CD4-positive, CD25-positive, alpha-beta regulatory T cell (primary cell): ENCODE data around the gene NCAM1. TPM values are rescaled to one million over a fixed set of nuclear protein-coding genes. Genes with fewer than 3 reads are reported as not detected.

Experiments used
- ATAC-seq, 2 donors: fragments of 150-1000 bp; cut with Tn5 transposase; one replicate each; pipeline ENCODE4 v1.10.0; 2021; ENCODE audit warnings: low read depth in 2 of 2, moderate number of reproducible peaks in 2 of 2, moderate library complexity in 1 of 2
- DNase-seq, 3 donors: peaks; one replicate each; pipeline versions ENCODE4 v3.0.0 to v3.0.0-alpha.2; 2012 to 2022; ENCODE audit warnings: mixed read lengths in 1 of 3
- H3K27ac ChIP-seq: one replicate; pipeline ENCODE4 v1.7.0; 2013; ENCODE audit warnings: mild to moderate bottlenecking, low read length; ENCODE audit not compliant: insufficient read depth, poor library complexity, severe bottlenecking
- H3K27me3 ChIP-seq: one replicate; pipeline ENCODE4 v1.7.0; 2013; ENCODE audit warnings: low read length; ENCODE audit not compliant: control insufficient read depth, insufficient read depth
- H3K36me3 ChIP-seq: one replicate; pipeline ENCODE4 v1.7.0; 2013; ENCODE audit warnings: mild to moderate bottlenecking, low read length, moderate library complexity; ENCODE audit not compliant: control insufficient read depth, insufficient read depth
- H3K4me1 ChIP-seq: 2 replicates; pipeline ENCODE4 v1.7.0; 2013; ENCODE audit warnings: mild to moderate bottlenecking, low read length; ENCODE audit not compliant: insufficient read depth, control insufficient read depth, poor library complexity, severe bottlenecking
- H3K4me3 ChIP-seq: one replicate; pipeline ENCODE4 v1.7.0; 2013; ENCODE audit warnings: low read depth, mild to moderate bottlenecking, low read length, moderate library complexity
- H3K9me3 ChIP-seq, 2 experiments: 1 replicate in 1 of 2; 2 replicates in 1 of 2; pipeline ENCODE4 v1.7.0; 2013; ENCODE audit warnings: low read length in 2 of 2, mild to moderate bottlenecking in 1 of 2, moderate library complexity in 1 of 2; ENCODE audit not compliant: control insufficient read depth in 2 of 2
- H3K27ac Mint-ChIP-seq, 3 donors: one replicate each; pipeline ENCODE4 v1.8.0; 2020 to 2022; ENCODE audit warnings: mild to moderate bottlenecking in 3 of 3, mixed read lengths in 3 of 3, moderate library complexity in 2 of 3
- H3K27me3 Mint-ChIP-seq: one replicate; pipeline ENCODE4 v1.8.0; 2022; ENCODE audit warnings: mild to moderate bottlenecking, mixed read lengths
- H3K36me3 Mint-ChIP-seq: one replicate; pipeline ENCODE4 v1.8.0; 2020; ENCODE audit warnings: mixed read lengths
- H3K4me1 Mint-ChIP-seq, 4 donors: one replicate each; pipeline ENCODE4 v1.8.0; 2020 to 2022; ENCODE audit warnings: mixed read lengths in 4 of 4, mild to moderate bottlenecking in 1 of 4
- H3K4me3 Mint-ChIP-seq, 4 donors: one replicate each; pipeline ENCODE4 v1.8.0; 2020 to 2022; ENCODE audit warnings: mild to moderate bottlenecking in 4 of 4, mixed read lengths in 4 of 4, moderate library complexity in 3 of 4
- H3K9me3 Mint-ChIP-seq, 7 donors: one replicate each; pipeline ENCODE4 v1.8.0; 2020 to 2022; ENCODE audit warnings: mixed read lengths in 7 of 7, mild to moderate bottlenecking in 3 of 7, moderate library complexity in 2 of 7
- polyA plus RNA-seq, 4 donors: library from polyadenylated mRNA; unstranded; fragments of 300-500 nt; fragmentation: Illumina TruSeq; gene quantifications; one replicate each; pipeline ENCODE4 v1.2.3, GENCODE V29; 2021
- total RNA-seq: library from RNA; stranded (reverse); gene quantifications from one replicate; pipeline ENCODE4 v1.2.3, GENCODE V29; 2022

The NCAM1 gene
- total and polyA plus RNA-seq, 5 donors from 2014 or later = 0.03 to 0.79 (median 0.11) TPM; not detected in 1

DNA sequence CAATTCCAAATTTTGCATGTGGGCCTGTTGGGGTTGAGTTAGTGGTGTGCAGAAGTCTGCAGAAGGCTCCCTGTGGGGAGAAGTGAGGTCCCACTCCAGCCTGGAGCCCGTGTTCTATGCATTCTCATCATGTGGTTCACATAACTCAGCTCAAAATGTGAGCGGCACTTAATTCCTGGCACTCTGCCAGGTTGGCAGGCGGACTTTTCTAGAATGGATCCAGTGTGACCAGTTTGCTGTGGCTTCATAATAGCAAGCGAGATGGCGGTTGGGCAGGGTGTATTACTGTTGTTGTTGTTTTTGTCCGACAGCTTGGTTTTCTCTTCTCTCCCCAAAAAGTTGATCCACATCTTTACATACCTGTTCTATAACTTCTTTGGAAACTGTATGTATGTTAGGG is 206.4 kb downstream of the NCAM1 start:
- Mint-ChIP-seq H3K27me3 (no peaks in the 10 kb centered on the region), H3K9me3 (peaks cover 0 to 1% (median 0%) of the 10 kb centered on the region in 7 donors), H3K4me1 (no peaks in the 10 kb centered on the region), H3K36me3 (no peaks in the 10 kb centered on the region), H3K27ac (no peak overlapping the region), H3K4me3 (no peak overlapping the region)
- Histone ChIP-seq H3K36me3 (no peaks in the 10 kb centered on the region), H3K27ac (no peak overlapping the region), H3K9me3 (no peaks in the 10 kb centered on the region), H3K27me3 (no peaks in the 10 kb centered on the region), H3K4me1 (no peaks in the 10 kb centered on the region), H3K4me3 (no peak overlapping the region)
- ATAC-seq = no peak
- DNase-seq = no peak

- Histone ChIP-seq H3K27me3 (no peaks in the 10 kb centered on the region), H3K4me1 (no peaks in the 10 kb centered on the region), H3K36me3 (no peaks in the 10 kb centered on the region), H3K4me3 (no peak overlapping the region), H3K9me3 (no peaks in the 10 kb centered on the region), H3K27ac (no peak overlapping the region)
- DNase-seq (no peak), ATAC-seq (no peak)
- H3K4me3 Mint-ChIP-seq = no peak overlapping the region
- H3K27ac Mint-ChIP-seq = no peak overlapping the region
- H3K36me3 Mint-ChIP-seq = no peaks in the 10 kb centered on the region
- H3K27me3 Mint-ChIP-seq = no peaks in the 10 kb centered on the region
- H3K4me1 Mint-ChIP-seq = no peaks in the 10 kb centered on the region
- H3K9me3 Mint-ChIP-seq = peaks cover 0 to 1% (median 0%) of the 10 kb centered on the region in 7 donors
These were observed 207.4 kb downstream of the NCAM1 start for GRCh38 chr11:113168354-113169342.

DNA sequence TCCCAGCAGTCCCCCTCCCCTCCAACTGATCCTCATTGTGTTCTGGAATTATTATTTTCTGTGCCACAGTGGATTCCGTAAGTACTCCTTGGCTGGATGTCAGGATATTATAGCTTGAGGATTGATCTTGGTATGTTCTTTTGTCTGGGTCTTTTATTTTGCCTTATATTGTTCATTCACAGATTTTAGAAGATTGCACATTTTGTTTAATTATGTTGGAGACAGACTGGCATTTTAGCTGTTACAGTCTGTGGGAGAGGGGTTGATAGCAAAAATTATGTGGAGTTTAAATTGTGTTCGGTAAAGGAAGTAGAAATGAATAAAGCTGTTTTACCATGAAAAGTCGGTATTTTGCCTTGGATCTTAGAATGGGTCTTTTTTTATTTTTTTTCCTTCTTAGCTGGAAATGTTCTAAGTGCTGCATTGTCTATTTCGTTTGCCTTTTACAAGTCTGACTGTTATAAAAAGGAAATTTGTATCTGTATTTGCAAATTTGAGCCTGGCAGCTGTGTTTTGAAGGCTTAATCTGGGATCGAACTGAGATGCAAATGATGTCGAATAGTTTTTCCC is 211.2 kb downstream of the NCAM1 start:
- peaks cover 0 to 2% (median 0%) of the 10 kb centered on the region in 7 donors for H3K9me3 Mint-ChIP-seq
- H3K27ac Mint-ChIP-seq = no peak overlapping the region
- no peak overlapping the region for H3K4me3 ChIP-seq
- H3K4me3 Mint-ChIP-seq = no peak overlapping the region
- DNase-seq = no peak
- H3K36me3 ChIP-seq = no peaks in the 10 kb centered on the region
- no peaks in the 10 kb centered on the region for H3K36me3 Mint-ChIP-seq
- no peaks in the 10 kb centered on the region for H3K9me3 ChIP-seq
- H3K4me1 ChIP-seq = no peaks in the 10 kb centered on the region
- H3K4me1 Mint-ChIP-seq = no peaks in the 10 kb centered on the region
- peaks cover under 1% of the 10 kb centered on the region for H3K27me3 Mint-ChIP-seq
- no peak for ATAC-seq
- H3K27me3 ChIP-seq = peaks cover 2% of the 10 kb centered on the region
- no peak overlapping the region for H3K27ac ChIP-seq

GRCh38 chr11:113173126-113173525 is 211.9 kb downstream of the NCAM1 start:
- Mint-ChIP-seq H3K27ac (no peak overlapping the region), H3K27me3 (peaks cover 7% of the 10 kb centered on the region), H3K9me3 (peaks cover 0 to 2% (median 0%) of the 10 kb centered on the region in 7 donors), H3K36me3 (no peaks in the 10 kb centered on the region), H3K4me1 (no peaks in the 10 kb centered on the region), H3K4me3 (no peak overlapping the region)
- Histone ChIP-seq H3K36me3 (no peaks in the 10 kb centered on the region), H3K27ac (no peak overlapping the region), H3K4me3 (no peak overlapping the region), H3K9me3 (no peaks in the 10 kb centered on the region), H3K4me1 (no peaks in the 10 kb centered on the region), H3K27me3 (peaks cover 2% of the 10 kb centered on the region)
- no peak for ATAC-seq
- DNase-seq = no peak

- H3K9me3 ChIP-seq = no peaks in the 10 kb centered on the region
- H3K27me3 Mint-ChIP-seq = peaks cover 14% of the 10 kb centered on the region
- no peaks in the 10 kb centered on the region for H3K4me1 ChIP-seq
- no peak overlapping the region for H3K27ac ChIP-seq
- no peaks in the 10 kb centered on the region for H3K36me3 Mint-ChIP-seq
- DNase-seq = no peak
- no peak overlapping the region for H3K27ac Mint-ChIP-seq
- peaks cover 2% of the 10 kb centered on the region for H3K27me3 ChIP-seq
- H3K4me1 Mint-ChIP-seq = no peaks in the 10 kb centered on the region
- no peaks in the 10 kb centered on the region for H3K36me3 ChIP-seq
- peaks cover 0 to 2% (median 0%) of the 10 kb centered on the region in 7 donors for H3K9me3 Mint-ChIP-seq
- H3K4me3 Mint-ChIP-seq = no peak overlapping the region
- no peak overlapping the region for H3K4me3 ChIP-seq
- no peak for ATAC-seq
These were observed 213.7 kb downstream of the NCAM1 start for GRCh38 chr11:113174882-113175281.

- no peaks in the 10 kb centered on the region for H3K36me3 ChIP-seq
- H3K4me3 Mint-ChIP-seq = no peak overlapping the region
- H3K27ac Mint-ChIP-seq = no peak overlapping the region
- ATAC-seq (no peak), DNase-seq (no peak)
- no peak overlapping the region for H3K27ac ChIP-seq
- no peaks in the 10 kb centered on the region for H3K4me1 Mint-ChIP-seq
- H3K27me3 Mint-ChIP-seq = peaks cover 14% of the 10 kb centered on the region
- H3K4me3 ChIP-seq = no peak overlapping the region
- H3K36me3 Mint-ChIP-seq = no peaks in the 10 kb centered on the region
- no peaks in the 10 kb centered on the region for H3K9me3 ChIP-seq
- no peaks in the 10 kb centered on the region for H3K4me1 ChIP-seq
- peaks cover 0 to 2% (median 0%) of the 10 kb centered on the region in 7 donors for H3K9me3 Mint-ChIP-seq
- H3K27me3 ChIP-seq = peaks cover 2% of the 10 kb centered on the region
These were observed 215.6 kb downstream of the NCAM1 start for GRCh38 chr11:113176599-113177360.

DNA sequence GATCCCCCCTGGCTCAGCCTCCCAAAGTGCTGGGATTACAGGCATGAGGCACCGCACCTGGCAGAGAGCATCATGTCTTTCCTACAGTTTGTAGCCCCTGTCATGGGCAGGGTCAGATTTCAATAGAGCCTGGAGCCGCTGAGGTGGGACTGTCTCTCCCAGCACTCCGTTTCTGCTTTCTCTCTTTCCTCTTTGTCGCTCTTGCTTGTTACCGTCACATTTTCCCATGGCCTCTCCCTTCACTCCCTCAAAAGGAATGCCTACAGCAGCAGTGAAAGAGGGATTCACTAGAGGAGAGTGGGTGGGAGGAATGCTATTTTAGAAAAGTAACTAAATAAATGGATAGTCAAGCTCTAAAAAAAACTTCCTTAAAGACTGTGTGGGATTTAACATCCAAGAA is 216.5 kb downstream of the NCAM1 start:
- Mint-ChIP-seq H3K36me3 (no peaks in the 10 kb centered on the region), H3K27me3 (peaks cover 14% of the 10 kb centered on the region), H3K27ac (no peak overlapping the region), H3K9me3 (peaks cover 0 to 2% (median 0%) of the 10 kb centered on the region in 7 donors), H3K4me3 (no peak overlapping the region), H3K4me1 (no peaks in the 10 kb centered on the region)
- Histone ChIP-seq H3K9me3 (no peaks in the 10 kb centered on the region), H3K4me3 (no peak overlapping the region), H3K36me3 (no peaks in the 10 kb centered on the region), H3K27me3 (peaks cover 2% of the 10 kb centered on the region), H3K27ac (no peak overlapping the region), H3K4me1 (no peaks in the 10 kb centered on the region)
- DNase-seq = no peak
- ATAC-seq = no peak
